NT2/D1 (cell line): ENCODE data around the gene SFN.
A peak's percentile ranks its signal among the peaks of the same experiment; 100 is the strongest.
"Not testable (repeated sequence)": the region's sequence is repeated elsewhere in the genome, so short reads cannot be mapped to it uniquely, and the experiment has no call there.

Experiments
- DNase-seq: peaks from one replicate; pipeline ENCODE4 v3.0.0-alpha.2; 2011; ENCODE audit warnings: low read depth, low spot score
- H3K27me3 ChIP-seq: 2 replicates; pipeline ENCODE4 v1.6.0; 2011; ENCODE audit warnings: mild to moderate bottlenecking; ENCODE audit not compliant: insufficient read length, insufficient read depth
- H3K36me3 ChIP-seq: 2 replicates; pipeline ENCODE4 v1.6.1; 2011; ENCODE audit warnings: mild to moderate bottlenecking, low read length, mixed read lengths; ENCODE audit not compliant: insufficient read depth, insufficient read length
- H3K4me1 ChIP-seq: 2 replicates; pipeline ENCODE4 v1.5.1; 2011; ENCODE audit not compliant: insufficient read depth, insufficient read length
- H3K4me3 ChIP-seq: 2 replicates; pipeline ENCODE4 v1.5.1; 2011; ENCODE audit warnings: low read depth; ENCODE audit not compliant: insufficient read length
- H3K9ac ChIP-seq: 2 replicates; pipeline ENCODE4 v1.6.0; 2011; ENCODE audit warnings: low read depth; ENCODE audit not compliant: insufficient read length
- H3K9me3 ChIP-seq: 2 replicates; pipeline ENCODE4 v1.5.1; 2011; ENCODE audit warnings: mild to moderate bottlenecking, low read length; ENCODE audit not compliant: insufficient read depth
- SUZ12 ChIP-seq: IDR thresholded peaks from 2 replicates; pipeline ENCODE4 v1.6.1; 2011; ENCODE audit not compliant: insufficient read length, insufficient read depth; ENCODE audit errors: extremely low read depth
- YY1 ChIP-seq: IDR thresholded peaks from 2 replicates; pipeline ENCODE4 v1.6.1; 2011; ENCODE audit not compliant: insufficient read length, insufficient read depth
- ZNF274 ChIP-seq: IDR thresholded peaks from 2 replicates; pipeline ENCODE4 v1.6.1; 2011; ENCODE audit warnings: mild to moderate bottlenecking, low read depth, low read length

SFN gene

GRCh38 chr1:26858891-26859640 is 3.9 kb upstream of the SFN start:
- TF ChIP-seq SUZ12 (no peak), YY1 (no peak), ZNF274 (no peak)
- H3K4me1 ChIP-seq = peaks cover 42% of the 10 kb centered on the region
- no peaks in the 10 kb centered on the region for H3K9me3 ChIP-seq
- H3K9ac ChIP-seq = peak overlapping the region; percentile 4
- peaks cover 14% of the 10 kb centered on the region for H3K36me3 ChIP-seq
- no peaks in the 10 kb centered on the region for H3K27me3 ChIP-seq
- DNase-seq = no peak
- H3K4me3 ChIP-seq = no peak overlapping the region

- no peak for TF ChIP-seq ZNF274
- TF ChIP-seq YY1 = no peak
- TF ChIP-seq SUZ12 = no peak
- Histone ChIP-seq H3K4me1 (peaks cover 45% of the 10 kb centered on the region), H3K36me3 (no peaks in the 10 kb centered on the region), H3K4me3 (no peak overlapping the region), H3K9me3 (no peaks in the 10 kb centered on the region), H3K27me3 (no peaks in the 10 kb centered on the region), H3K9ac (no peak overlapping the region)
- no peak for DNase-seq
Measured at GRCh38 chr1:26861286-26861701, 1.7 kb upstream of the SFN start.

- no peaks in the 10 kb centered on the region for H3K36me3 ChIP-seq
- no peak for TF ChIP-seq ZNF274
- no peak for TF ChIP-seq SUZ12
- TF ChIP-seq YY1 = no peak
Measured at GRCh38 chr1:26861889-26862378, 1.0 kb upstream of the SFN start.

GRCh38 chr1:26863685-26864077 is 732 bp downstream of the SFN start:
- peaks cover 35% of the 10 kb centered on the region for H3K4me1 ChIP-seq
- H3K36me3 ChIP-seq = no peaks in the 10 kb centered on the region
- peak overlapping the region; percentile 96 for H3K4me3 ChIP-seq
- peak overlapping the region; percentile 99 for H3K9ac ChIP-seq
- TF ChIP-seq YY1 = no peak
- TF ChIP-seq SUZ12 = no peak
- TF ChIP-seq ZNF274 = no peak
- no peaks in the 10 kb centered on the region for H3K9me3 ChIP-seq
- H3K27me3 ChIP-seq = no peaks in the 10 kb centered on the region
- DNase-seq = no peak

More at GRCh38 chr1:26861889-26862378, 1.0 kb upstream of the SFN start:
- Histone ChIP-seq H3K4me1 (peaks cover 39% of the 10 kb centered on the region), H3K9ac (peak overlapping the region; percentile 0), H3K9me3 (no peaks in the 10 kb centered on the region), H3K4me3 (no peak overlapping the region), H3K27me3 (no peaks in the 10 kb centered on the region)
- no peak for DNase-seq

- Histone ChIP-seq H3K36me3 (no peaks in the 10 kb centered on the region), H3K27me3 (no peaks in the 10 kb centered on the region), H3K9me3 (no peaks in the 10 kb centered on the region), H3K4me1 (peaks cover 29% of the 10 kb centered on the region), H3K4me3 (peak overlapping the region; percentile 96), H3K9ac (peak overlapping the region; percentile 99)
- DNase-seq = peak; percentile 99
- TF ChIP-seq ZNF274 = no peak
- TF ChIP-seq SUZ12 = no peak
- TF ChIP-seq YY1 = no peak
Measured at GRCh38 chr1:26864610-26865480, 1.9 kb downstream of the SFN start.

- not testable (repeated sequence) for H3K9ac ChIP-seq, H3K27me3 ChIP-seq, H3K4me3 ChIP-seq, H3K9me3 ChIP-seq, DNase-seq
- Histone ChIP-seq H3K4me1 (peaks cover 16% of the 10 kb centered on the region), H3K36me3 (peaks cover 22% of the 10 kb centered on the region)
Measured at GRCh38 chr1:26873097-26873496, 10.1 kb downstream of the SFN start.

GRCh38 chr1:26874896-26875295 is 11.9 kb downstream of the SFN start:
- no peak for DNase-seq
- Histone ChIP-seq H3K4me1 (peaks cover 16% of the 10 kb centered on the region), H3K36me3 (peaks cover 38% of the 10 kb centered on the region), H3K9me3 (no peaks in the 10 kb centered on the region), H3K27me3 (no peaks in the 10 kb centered on the region), H3K4me3 (no peak overlapping the region), H3K9ac (peak overlapping the region; percentile 2)
- TF ChIP-seq SUZ12 = no peak
- TF ChIP-seq ZNF274 = no peak
